Activated CD4-positive, alpha-beta T cell treated with anti-CD3 and anti-CD28 coated beads, Interleukin-2, amount 10 ng/mL, durations not matched to agents 7 days and 5 days (primary cell): ENCODE measurements around the gene AK1. TPM values are rescaled to one million over a fixed set of nuclear protein-coding genes. Genes with fewer than 3 reads are reported as not detected.

Experiments
- CTCF ChIA-PET: fragments of 350-600 bp; sonication (Branson Sonifier 250); formaldehyde crosslinking; loops from one replicate; lab custom pipeline; 2021; ENCODE audit warnings: antibody characterized with exemption; lab: Charles Lee
- POLR2A ChIA-PET: fragments of 350-600 bp; sonication (Branson Sonifier 250); formaldehyde crosslinking; loops from one replicate; lab custom pipeline; 2021; ENCODE audit warnings: antibody characterized with exemption; lab: Charles Lee
- DNase-seq: peaks from one replicate; pipeline ENCODE4 v3.0.0-alpha.2; 2020
- H3K27ac Mint-ChIP-seq: one replicate; pipeline ENCODE4 v1.8.0; 2021; ENCODE audit warnings: mild to moderate bottlenecking, moderate library complexity, mixed read lengths
- H3K27me3 Mint-ChIP-seq: one replicate; pipeline ENCODE4 v1.8.0; 2021; ENCODE audit warnings: mixed read lengths
- H3K36me3 Mint-ChIP-seq: one replicate; pipeline ENCODE4 v1.8.0; 2021; ENCODE audit warnings: low read depth, mixed read lengths
- H3K4me1 Mint-ChIP-seq: one replicate; pipeline ENCODE4 v1.8.0; 2021; ENCODE audit warnings: mixed read lengths
- H3K4me3 Mint-ChIP-seq: one replicate; pipeline ENCODE4 v1.8.0; 2021; ENCODE audit warnings: mild to moderate bottlenecking, moderate library complexity, mixed read lengths
- H3K9me3 Mint-ChIP-seq: one replicate; pipeline ENCODE4 v1.8.0; 2021; ENCODE audit warnings: mixed read lengths
- total RNA-seq, 2 experiments: library from RNA; stranded (reverse); gene quantifications; one replicate each; pipeline ENCODE4 v1.2.3, GENCODE V29; 2021

Gene AK1
- total RNA-seq, 2 experiments from 2014 or later = 53.7 to 62.3 TPM

- POLR2A ChIA-PET = no interaction called here
- H3K36me3 Mint-ChIP-seq = peaks cover 5% of the 10 kb centered on the region
- H3K4me1 Mint-ChIP-seq = peaks cover 3% of the 10 kb centered on the region
- CTCF ChIA-PET = interaction anchor here (0.5 to 0.9 kb wide), 3 partner anchors 17 to 348 kb away, joined by 3 to 7 read pairs (median 3); partner anchors contain the start of gene TOR2A
- no peaks in the 10 kb centered on the region for H3K9me3 Mint-ChIP-seq
- no peak for DNase-seq
- H3K27ac Mint-ChIP-seq = no peak overlapping the region
- H3K27me3 Mint-ChIP-seq = peaks cover 4% of the 10 kb centered on the region
- H3K4me3 Mint-ChIP-seq = no peak overlapping the region
These were observed 1.3 kb upstream of the AK1 start for GRCh38 chr9:127878652-127879390.

DNA sequence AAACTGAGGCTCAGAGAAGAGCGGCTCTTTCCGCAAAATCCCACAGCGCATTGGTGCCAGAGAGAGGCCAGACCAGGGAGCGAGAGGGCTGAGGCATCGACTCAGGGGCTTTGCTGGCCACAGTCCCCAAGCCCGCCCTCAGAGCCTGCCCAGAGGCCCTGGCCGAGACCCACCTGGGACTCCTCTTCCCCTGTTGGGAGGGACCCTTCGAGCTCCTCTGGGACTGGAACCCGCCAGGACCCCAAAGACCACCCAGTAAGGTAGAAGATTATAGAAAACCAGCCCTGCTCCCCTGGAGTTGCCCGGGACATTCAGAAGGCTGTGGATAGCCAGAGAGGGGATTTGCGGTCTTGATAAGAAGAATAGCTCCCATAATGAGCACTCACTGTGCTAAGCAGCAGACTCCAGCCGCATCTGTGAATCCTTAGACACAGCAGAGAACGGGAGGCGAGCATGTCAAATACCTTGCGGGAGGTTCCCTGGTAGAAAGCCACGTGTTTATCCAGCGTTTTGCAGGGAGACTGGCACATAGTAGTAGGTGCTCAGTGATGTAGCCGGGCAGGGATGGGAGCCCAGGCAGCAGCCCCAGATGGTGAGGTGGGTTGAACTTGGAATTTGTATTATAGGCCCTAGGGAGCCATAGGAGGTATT lies 651 bp upstream of the AK1 start:
- Mint-ChIP-seq H3K9me3 (no peaks in the 10 kb centered on the region), H3K4me3 (no peak overlapping the region), H3K36me3 (peaks cover 4% of the 10 kb centered on the region), H3K27ac (no peak overlapping the region), H3K27me3 (peaks cover 4% of the 10 kb centered on the region), H3K4me1 (peaks cover 3% of the 10 kb centered on the region)
- DNase-seq = no peak
- POLR2A ChIA-PET = no interaction called here
- CTCF ChIA-PET = interaction anchor here (0.8 to 0.9 kb wide), 3 partner anchors 18 to 143 kb away, joined by 3 to 4 read pairs (median 3); partner anchors contain the start of gene TOR2A

- no peak for DNase-seq
- ChIA-PET CTCF (interaction anchor here (1.0 kb wide), 1 partner anchor 9 kb away, joined by 3 read pairs; no protein-coding TSS in a partner anchor), POLR2A (no interaction called here)
- H3K27ac Mint-ChIP-seq = no peak overlapping the region
- no peak overlapping the region for H3K4me3 Mint-ChIP-seq
- peaks cover 4% of the 10 kb centered on the region for H3K27me3 Mint-ChIP-seq
- peaks cover 3% of the 10 kb centered on the region for H3K4me1 Mint-ChIP-seq
- peaks cover 3% of the 10 kb centered on the region for H3K36me3 Mint-ChIP-seq
- no peaks in the 10 kb centered on the region for H3K9me3 Mint-ChIP-seq
These were observed 512 bp downstream of the AK1 start for GRCh38 chr9:127876764-127877562.

DNA sequence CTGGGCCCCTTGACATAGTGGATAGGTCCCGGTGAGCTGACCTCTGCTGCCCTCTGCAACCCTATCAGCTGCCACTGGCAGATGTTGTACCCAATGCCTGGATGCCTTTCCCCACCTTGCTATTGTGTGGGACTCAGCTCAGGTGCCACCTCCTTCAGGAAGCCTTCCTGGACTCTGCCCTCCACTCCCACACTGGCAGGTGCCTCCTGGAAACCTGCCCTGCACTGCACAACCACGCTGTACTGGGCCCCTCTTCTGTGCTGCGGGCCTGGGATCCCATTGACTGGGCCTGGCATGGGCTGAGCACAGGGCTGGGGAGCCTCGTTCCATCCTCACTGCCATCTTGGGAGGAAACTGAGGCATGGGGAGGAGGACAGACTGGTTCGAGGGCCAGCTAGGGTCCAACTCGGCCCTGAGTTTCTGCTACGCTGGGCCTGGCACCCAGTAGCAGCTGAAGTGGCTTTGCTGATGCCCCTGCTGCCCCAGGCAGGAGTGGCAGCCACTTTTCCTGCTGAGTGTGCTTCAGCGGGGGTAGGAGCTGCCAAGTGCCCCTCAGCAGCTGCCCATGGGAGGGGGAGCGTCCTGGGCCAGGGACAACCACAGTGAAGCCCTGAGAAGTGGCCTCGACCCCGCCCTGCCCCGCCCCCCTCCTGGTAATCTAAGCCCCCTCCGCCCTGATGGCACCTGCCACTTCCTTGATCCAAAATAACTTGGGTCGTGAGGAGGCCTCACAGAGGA lies 1.3 kb downstream of the AK1 start:
- POLR2A ChIA-PET = no interaction called here
- no peak for DNase-seq
- H3K36me3 Mint-ChIP-seq = peaks cover 2% of the 10 kb centered on the region
- CTCF ChIA-PET = interaction anchor here (1.0 kb wide), 1 partner anchor 10 kb away, joined by 3 read pairs; no protein-coding TSS in a partner anchor
- no peak overlapping the region for H3K4me3 Mint-ChIP-seq
- H3K4me1 Mint-ChIP-seq = peaks cover 3% of the 10 kb centered on the region
- H3K27me3 Mint-ChIP-seq = peaks cover 4% of the 10 kb centered on the region
- no peak overlapping the region for H3K27ac Mint-ChIP-seq
- no peaks in the 10 kb centered on the region for H3K9me3 Mint-ChIP-seq

- H3K4me1 Mint-ChIP-seq = peaks cover 3% of the 10 kb centered on the region
- H3K27ac Mint-ChIP-seq = no peak overlapping the region
- no peak overlapping the region for H3K4me3 Mint-ChIP-seq
- no peak for DNase-seq
- H3K27me3 Mint-ChIP-seq = peaks cover 4% of the 10 kb centered on the region
- no peaks in the 10 kb centered on the region for H3K9me3 Mint-ChIP-seq
- CTCF ChIA-PET = no interaction called here
- POLR2A ChIA-PET = no interaction called here
- H3K36me3 Mint-ChIP-seq = peaks cover 1% of the 10 kb centered on the region
These were observed 2.0 kb downstream of the AK1 start for GRCh38 chr9:127875306-127875966.

DNA sequence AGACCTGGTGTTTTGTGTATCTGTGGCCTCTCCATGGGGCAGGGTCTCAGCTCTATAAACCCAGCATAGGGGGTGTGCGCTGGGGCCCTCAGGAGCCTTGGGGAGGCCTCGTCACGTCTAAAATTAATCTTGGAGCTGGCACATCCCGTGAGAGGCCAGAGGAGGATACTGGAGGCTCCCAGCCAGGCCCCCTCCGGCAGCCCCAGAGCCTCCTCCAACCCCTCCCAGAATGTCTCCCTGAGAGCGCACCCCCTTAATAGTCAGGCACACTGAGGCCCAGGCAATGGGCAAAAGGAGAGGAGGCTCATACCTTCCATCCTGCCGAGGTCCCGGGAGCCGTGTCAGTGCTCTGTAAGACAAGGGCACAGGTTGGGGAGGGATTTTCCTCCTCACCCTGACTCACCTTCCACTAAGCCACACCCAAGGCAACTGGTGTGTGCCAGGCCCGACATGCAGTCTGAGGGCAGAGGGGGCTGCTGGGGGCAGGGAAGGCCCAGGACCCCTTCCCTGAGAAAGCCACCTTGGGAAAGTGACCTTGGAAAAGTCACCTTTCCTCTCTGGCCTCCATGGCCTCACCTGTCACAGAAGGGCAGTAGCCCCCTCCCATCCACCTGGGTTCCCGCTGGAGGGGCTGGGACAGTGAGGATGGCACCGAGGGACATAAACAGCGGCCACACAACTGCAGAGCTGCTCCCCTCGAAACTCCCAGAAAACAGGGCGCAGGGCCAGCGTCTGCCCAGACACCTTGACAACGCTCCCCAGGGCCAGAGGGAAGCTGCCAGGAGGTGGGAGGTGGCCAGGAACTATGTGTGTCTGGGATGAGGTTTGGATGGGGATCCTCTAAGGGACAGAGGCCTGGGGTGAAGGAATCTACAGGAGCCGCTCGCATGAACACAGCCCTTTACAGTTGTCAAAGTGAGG lies 2.9 kb downstream of the AK1 start:
- Mint-ChIP-seq H3K36me3 (no peaks in the 10 kb centered on the region), H3K4me3 (no peak overlapping the region), H3K27me3 (peaks cover 4% of the 10 kb centered on the region), H3K4me1 (peaks cover 3% of the 10 kb centered on the region), H3K27ac (no peak overlapping the region), H3K9me3 (no peaks in the 10 kb centered on the region)
- ChIA-PET POLR2A (no interaction called here), CTCF (interaction anchor here (1.1 to 2.4 kb wide), 2 partner anchors 11 to 139 kb away, joined by 3 to 11 read pairs; partner anchors contain the start of gene TOR2A)
- no peak for DNase-seq

- DNase-seq = no peak
- Mint-ChIP-seq H3K4me1 (peaks cover 3% of the 10 kb centered on the region), H3K9me3 (no peaks in the 10 kb centered on the region), H3K27me3 (peaks cover 4% of the 10 kb centered on the region), H3K36me3 (no peaks in the 10 kb centered on the region), H3K27ac (no peak overlapping the region), H3K4me3 (no peak overlapping the region)
- ChIA-PET POLR2A (no interaction called here), CTCF (interaction anchor here (1.1 to 2.4 kb wide), 2 partner anchors 11 to 139 kb away, joined by 3 to 11 read pairs; partner anchors contain the start of gene TOR2A)
These were observed 3.6 kb downstream of the AK1 start for GRCh38 chr9:127873886-127874285.

DNA sequence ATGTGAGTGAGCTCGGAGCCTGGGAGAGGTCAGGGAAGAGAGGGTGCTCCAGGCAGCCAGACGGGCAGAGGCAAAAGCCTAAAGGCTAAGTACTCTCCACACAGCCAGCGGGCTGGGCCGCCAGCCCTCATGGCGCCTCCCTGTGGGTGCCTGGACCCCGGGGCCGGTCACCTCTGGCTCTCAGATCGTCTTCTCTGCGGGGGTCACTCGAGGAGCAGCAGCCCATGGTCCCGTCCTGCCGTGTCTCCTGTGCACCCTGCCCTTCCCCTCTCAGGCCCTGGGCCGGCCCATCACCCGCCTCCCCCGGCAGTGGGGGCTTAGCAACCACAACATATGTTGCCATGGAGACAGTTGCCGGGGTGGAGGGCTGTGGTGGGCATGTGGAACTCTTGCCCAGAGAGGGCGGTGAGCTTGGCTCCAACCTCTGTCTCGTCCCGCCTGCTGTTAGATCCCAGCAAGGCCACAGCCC lies 4.2 kb downstream of the AK1 start:
- ChIA-PET POLR2A (no interaction called here), CTCF (interaction anchor here (1.1 to 2.4 kb wide), 3 partner anchors 10 to 138 kb away, joined by 3 to 11 read pairs (median 6); partner anchors contain the start of gene TOR2A)
- H3K27me3 Mint-ChIP-seq = peaks cover 4% of the 10 kb centered on the region
- no peaks in the 10 kb centered on the region for H3K9me3 Mint-ChIP-seq
- no peaks in the 10 kb centered on the region for H3K36me3 Mint-ChIP-seq
- no peak for DNase-seq
- H3K4me3 Mint-ChIP-seq = no peak overlapping the region
- no peak overlapping the region for H3K27ac Mint-ChIP-seq
- H3K4me1 Mint-ChIP-seq = peaks cover 3% of the 10 kb centered on the region

GRCh38 chr9:127872369-127873222 lies 4.9 kb downstream of the AK1 start:
- H3K9me3 Mint-ChIP-seq = no peaks in the 10 kb centered on the region
- POLR2A ChIA-PET = no interaction called here
- DNase-seq = no peak
- peaks cover 3% of the 10 kb centered on the region for H3K4me1 Mint-ChIP-seq
- peaks cover 2% of the 10 kb centered on the region for H3K27me3 Mint-ChIP-seq
- H3K27ac Mint-ChIP-seq = no peak overlapping the region
- H3K36me3 Mint-ChIP-seq = peaks cover 3% of the 10 kb centered on the region
- no peak overlapping the region for H3K4me3 Mint-ChIP-seq
- CTCF ChIA-PET = interaction anchor here (0.7 to 2.4 kb wide), 5 partner anchors 10 to 137 kb away, joined by 3 to 11 read pairs (median 5); partner anchors contain the start of gene TOR2A

- Mint-ChIP-seq H3K27ac (peak overlapping the region; percentile 27), H3K27me3 (no peaks in the 10 kb centered on the region), H3K4me3 (no peak overlapping the region), H3K36me3 (peaks cover 9% of the 10 kb centered on the region), H3K9me3 (no peaks in the 10 kb centered on the region), H3K4me1 (no peaks in the 10 kb centered on the region)
- no peak for DNase-seq
- POLR2A ChIA-PET = no interaction called here
- CTCF ChIA-PET = interaction anchor here (0.7 to 3.0 kb wide), 5 partner anchors 11 to 136 kb away, joined by 3 to 16 read pairs (median 5); partner anchors contain the start of gene TOR2A
These were observed 5.9 kb downstream of the AK1 start for GRCh38 chr9:127871531-127871930.
